Fibroblast of the conjunctiva (primary cell): ENCODE measurements around the gene FRMD8.

Experiments used
- DNase-seq: peaks from one replicate; pipeline ENCODE4 v3.0.0-alpha.2; 2010; ENCODE audit warnings: low read depth

The FRMD8 gene

GRCh38 chr11:65386307-65387140 is at the start of gene FRMD8:
Gene FRMD8, plus strand, starts transcription at chr11:65386637. Its CDS starts 400 bp downstream, at chr11:65387037.
- DNase-seq, result peak; percentile 40

DNA sequence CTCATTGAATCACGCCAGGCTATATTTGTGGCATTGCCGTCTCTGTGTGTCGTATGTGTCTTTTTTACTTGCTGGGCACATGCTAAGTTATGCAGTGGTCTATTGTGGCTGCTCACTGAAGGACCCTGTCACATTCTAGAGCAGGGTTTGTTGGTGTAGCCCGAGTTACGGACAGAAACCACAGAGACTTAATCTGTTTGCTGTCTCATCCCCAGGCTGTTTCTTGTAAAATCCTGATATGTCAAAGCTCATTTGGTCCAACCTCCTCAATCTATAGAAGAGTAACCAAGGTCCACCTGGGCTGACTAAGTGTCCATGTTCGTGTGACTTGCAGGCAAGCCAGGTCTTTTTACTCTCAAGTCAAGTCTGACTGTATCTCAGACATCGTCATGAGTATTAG is 47.8 kb upstream of the FRMD8 start:
- DNase-seq, result no peak

DNA sequence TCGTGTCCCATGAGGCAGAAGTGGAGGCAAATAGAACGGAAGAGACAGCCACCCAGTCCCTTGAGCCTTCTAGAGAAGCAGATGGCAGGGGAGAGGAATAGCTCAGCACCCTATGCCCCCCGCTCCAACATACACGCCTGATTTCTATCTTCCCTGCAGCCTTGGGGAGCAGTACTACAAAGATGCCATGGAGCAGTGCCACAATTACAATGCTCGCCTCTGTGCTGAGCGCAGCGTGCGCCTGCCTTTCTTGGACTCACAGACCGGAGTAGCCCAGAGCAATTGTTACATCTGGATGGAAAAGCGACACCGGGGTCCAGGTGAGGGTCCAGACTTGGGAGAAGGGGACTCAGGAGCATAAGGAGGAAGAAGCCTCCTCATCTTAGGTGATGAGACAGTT is 46.2 kb upstream of the FRMD8 start:
- no peak for DNase-seq

GRCh38 chr11:65341856-65342255 is 44.6 kb upstream of the FRMD8 start:
- no peak for DNase-seq

DNA sequence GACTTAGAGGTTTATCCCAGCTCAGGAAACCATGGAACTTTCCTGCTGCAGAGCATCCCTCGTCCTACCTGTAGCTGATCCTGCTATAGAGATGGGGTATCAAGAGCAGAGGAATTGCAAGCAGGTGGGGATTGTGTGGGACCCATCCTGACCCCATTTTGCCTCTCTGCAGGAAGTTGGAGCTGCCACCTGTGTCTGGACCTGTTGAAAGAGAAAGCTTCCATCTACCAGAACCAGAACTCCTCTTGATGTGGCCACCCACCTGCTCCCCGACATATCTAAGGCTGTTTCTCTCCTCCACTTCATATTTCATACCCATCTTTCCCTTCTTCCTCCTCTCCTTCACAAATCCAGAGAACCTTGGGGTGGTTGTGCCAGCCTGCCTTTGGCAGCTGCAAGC is 34.9 kb upstream of the FRMD8 start:
- no peak for DNase-seq

GRCh38 chr11:65352783-65353182 is 33.7 kb upstream of the FRMD8 start:
- DNase-seq, result no peak

DNA sequence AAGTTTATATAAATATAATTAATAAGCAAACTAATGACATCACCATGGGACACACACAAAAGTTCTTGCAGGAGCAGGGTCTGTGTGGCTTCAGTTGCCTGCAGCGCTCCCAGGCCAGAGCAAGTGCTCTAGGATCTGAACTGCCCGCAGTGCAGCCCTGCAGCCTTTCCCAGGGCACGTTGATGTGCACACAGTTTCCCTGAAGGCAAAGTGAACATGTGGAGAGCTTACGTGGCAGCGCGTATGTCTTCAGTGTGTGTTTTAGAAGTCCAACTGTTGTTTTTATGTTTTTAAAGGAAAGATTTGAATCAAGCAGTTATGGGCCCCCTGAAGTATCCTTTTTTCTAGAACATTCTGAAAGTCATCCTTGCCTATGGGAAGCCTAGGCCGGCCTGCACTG is 33.1 kb upstream of the FRMD8 start:
- no peak for DNase-seq

DNA sequence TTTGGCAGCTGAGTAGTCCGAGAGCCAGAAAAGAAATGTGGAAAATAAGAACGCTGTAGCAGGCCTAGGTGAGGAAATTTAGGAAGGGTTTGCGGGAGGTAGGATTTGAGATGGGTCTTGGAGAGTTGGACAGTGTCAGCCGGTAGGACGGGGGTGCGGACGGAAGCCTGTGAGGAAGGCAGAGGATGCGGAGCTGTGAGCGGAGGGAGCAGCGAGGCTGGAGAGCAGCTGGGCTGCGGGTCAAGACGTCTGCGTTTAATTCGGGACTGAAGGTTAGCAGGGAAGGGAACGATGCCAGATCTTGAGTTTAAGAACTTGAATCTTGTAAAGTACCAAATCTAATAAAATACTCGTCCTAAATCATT is 32.6 kb upstream of the FRMD8 start:
- DNase-seq, result no peak

GRCh38 chr11:65354265-65355012 is 32.0 kb upstream of the FRMD8 start, which contains the start of gene TIGD3:
Gene TIGD3, plus strand, starts transcription at chr11:65354751. Its CDS starts 1,058 bp downstream, at chr11:65355809.
- DNase-seq, result peak; percentile 84

DNA sequence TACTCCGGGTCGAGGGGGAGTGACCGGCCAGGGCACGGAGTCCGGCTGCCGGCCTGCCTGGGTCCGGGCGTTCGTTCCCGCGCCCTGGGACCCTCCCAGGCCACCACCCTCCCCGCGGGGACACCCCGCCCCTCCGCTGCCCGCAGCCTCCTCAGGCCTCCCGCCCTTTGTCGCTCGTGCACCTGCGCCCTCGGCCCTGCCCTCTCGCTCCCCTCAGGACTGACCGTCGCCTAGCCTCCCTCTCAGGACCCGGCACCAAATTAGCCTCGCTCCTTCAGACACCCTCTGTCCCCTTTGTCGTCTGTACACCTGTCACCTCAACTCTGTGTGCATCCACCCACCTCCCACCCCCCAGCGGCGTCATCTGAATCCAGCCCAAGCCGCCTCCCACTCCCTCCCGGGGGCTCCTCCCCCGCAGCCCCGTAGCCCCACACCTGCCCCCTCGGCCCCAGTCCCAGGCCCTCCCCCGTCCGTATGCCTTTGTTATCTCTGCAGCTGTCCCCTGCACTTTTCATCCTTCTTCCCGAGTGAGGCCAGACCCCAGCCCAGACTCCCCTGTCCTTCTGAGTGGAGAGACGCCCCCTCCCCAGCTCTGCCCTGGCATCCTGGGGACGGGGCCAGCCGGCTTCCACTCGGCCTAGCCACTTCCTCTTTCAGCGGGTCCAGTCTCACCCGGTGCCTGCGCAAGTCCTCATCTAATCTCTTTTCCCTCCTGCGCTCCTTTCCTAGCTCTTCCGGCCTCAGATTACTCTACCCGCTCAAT is 31.2 kb upstream of the FRMD8 start:
- no peak for DNase-seq

- DNase-seq, result no peak
Observed at GRCh38 chr11:65355776-65356393, 30.6 kb upstream of the FRMD8 start.

GRCh38 chr11:65356394-65356972 is 30.0 kb upstream of the FRMD8 start:
- DNase-seq, result no peak

GRCh38 chr11:65357856-65358356 is 28.5 kb upstream of the FRMD8 start:
- DNase-seq, result no peak

DNA sequence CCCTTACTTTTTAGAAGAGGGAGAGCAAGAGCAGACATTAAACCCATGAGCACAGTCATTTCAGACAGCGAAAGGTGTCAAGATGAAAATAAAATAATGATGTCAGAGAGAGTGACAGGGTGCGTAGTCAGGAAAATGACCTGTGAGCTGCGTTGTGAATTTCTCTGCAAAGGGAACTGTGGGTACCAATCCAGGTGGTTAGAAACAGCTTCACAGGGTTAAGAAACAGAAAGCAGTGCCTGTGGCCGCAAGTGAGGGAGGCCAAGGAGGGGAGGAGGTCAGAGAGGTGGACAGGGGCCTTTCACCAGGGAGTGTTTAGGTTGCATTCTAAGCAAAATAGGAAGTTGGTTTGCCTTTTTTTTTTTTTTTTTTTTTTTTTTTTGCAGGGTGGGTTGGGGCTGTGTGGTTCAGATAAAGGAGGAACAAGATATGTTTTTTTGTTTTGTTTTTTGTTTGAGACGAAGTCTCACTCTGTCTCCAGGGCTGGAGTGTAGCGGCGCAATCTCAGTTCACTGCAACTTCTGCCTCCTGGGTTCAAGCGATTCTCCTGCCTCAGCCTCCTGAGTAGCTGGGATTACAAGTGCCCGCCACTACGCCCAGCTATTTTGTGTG is 24.0 kb upstream of the FRMD8 start:
- DNase-seq, result no peak

- DNase-seq, result no peak
Observed at GRCh38 chr11:65362966-65363365, 23.5 kb upstream of the FRMD8 start.

GRCh38 chr11:65363770-65364169 is 22.7 kb upstream of the FRMD8 start:
- no peak for DNase-seq

GRCh38 chr11:65366340-65366773 is 20.1 kb upstream of the FRMD8 start:
- DNase-seq, result peak; percentile 82

- DNase-seq, result no peak
Observed at GRCh38 chr11:65370659-65371049, 15.8 kb upstream of the FRMD8 start.

DNA sequence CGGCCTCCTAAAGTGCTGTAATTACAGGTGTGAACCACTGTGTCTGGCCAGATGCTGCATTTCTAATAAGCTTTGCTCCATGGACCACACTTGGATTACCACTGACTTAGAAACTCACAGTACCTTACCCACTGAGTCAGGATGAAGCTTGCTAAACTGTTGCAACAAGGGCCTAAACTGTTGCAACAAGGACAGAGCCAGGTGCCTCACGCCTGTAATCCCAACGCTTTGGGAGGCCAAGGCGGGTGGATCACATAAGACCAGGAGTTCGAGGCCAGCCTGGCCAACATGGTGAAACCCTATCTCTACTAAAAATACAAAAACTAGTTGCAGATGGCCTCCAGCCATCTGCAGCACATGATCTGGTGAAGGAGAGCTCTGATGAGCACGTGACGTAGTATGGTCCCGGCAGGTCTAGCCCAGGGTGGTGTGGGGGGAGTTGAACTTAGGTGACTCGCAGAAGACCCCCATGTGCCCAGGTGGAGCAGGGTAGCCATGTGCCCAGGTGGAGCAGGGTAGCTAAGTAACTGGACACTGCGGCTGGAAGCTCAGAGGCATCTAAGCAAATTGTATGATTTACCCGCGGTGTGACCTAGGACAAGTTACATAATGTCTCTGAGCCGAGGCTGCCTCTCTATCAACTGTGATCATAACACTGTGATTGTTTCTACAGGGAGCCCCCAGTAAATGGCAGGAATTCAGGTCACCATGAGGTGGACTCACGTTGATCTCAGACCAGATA is 12.4 kb upstream of the FRMD8 start:
- no peak for DNase-seq

DNA sequence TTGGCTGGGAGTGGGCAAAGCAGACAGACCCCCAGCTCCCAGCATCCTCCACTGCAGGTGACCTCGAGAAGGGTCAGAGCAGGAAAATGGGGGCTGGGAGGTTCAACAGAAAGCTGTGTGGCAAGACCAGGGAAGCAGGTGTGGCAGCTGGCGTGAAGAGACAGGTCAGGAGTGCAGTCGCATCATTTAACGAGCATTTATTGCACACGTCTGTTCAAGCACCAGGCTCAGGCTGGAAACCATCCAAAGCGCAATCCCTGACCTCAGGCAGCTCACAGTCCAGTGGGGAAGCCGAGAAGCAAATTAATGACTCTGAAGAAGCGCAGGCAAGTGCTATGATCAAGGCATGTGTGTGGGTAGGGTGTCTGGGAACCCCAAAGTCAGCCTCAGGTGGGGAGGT is 11.4 kb upstream of the FRMD8 start:
- no peak for DNase-seq
